OCI-LY7 (cell line): ENCODE measurements around the gene DNM3.

ENCODE experiments used
- EZH2phosphoT487 ChIP-seq: fragments of 200-600 bp; sonication (generic); IDR thresholded peaks from 2 replicates; pipeline ENCODE4 v1.6.1; 2018; ENCODE audit warnings: low read depth, borderline replicate concordance, mild to moderate bottlenecking, mixed run types, antibody characterized with exemption, low read length, moderate library complexity, mixed read lengths
- TF ChIP-seq, protein P1 (sequence below): fragments of 200-600 bp; sonication (generic); conservative IDR thresholded peaks from 2 replicates; pipeline ENCODE4 v1.5.1; 2014; ENCODE audit warnings: mild to moderate bottlenecking, antibody characterized with exemption, low read length, moderate library complexity, mixed read lengths

DNA sequence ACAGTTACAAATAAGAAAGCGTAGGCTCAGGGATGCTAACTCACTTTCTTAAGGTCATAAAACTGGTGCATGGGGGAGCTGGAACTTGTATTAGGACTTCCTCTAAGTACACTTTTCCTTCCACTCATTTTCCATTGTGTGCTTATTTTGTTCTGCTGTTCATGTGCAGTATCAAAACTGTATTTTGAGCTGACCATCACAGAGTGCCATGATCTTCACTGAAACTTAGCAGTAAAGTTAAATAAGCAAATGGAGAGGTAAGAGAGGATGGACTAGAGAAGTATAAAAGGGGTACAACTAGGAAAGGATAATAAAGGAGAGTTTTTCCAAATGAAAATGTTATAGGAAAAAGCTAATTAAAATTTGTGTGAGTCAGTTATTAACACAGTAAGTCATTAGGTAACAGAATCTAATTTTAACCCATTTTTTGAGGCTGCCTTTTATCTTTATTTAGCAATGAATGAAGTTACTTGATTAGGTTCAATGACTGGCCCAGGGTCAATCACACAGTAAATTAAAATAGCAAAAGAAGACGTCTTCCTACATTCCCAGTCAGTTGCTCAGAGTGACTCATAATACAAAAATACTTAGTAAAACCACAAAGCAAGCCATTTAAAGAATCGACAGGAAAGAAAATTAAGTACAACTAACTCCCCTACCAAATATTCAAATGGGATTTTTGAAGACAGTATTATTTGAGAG, 413.4 kb downstream of the DNM3 start:
- TF ChIP-seq, protein P1, sequence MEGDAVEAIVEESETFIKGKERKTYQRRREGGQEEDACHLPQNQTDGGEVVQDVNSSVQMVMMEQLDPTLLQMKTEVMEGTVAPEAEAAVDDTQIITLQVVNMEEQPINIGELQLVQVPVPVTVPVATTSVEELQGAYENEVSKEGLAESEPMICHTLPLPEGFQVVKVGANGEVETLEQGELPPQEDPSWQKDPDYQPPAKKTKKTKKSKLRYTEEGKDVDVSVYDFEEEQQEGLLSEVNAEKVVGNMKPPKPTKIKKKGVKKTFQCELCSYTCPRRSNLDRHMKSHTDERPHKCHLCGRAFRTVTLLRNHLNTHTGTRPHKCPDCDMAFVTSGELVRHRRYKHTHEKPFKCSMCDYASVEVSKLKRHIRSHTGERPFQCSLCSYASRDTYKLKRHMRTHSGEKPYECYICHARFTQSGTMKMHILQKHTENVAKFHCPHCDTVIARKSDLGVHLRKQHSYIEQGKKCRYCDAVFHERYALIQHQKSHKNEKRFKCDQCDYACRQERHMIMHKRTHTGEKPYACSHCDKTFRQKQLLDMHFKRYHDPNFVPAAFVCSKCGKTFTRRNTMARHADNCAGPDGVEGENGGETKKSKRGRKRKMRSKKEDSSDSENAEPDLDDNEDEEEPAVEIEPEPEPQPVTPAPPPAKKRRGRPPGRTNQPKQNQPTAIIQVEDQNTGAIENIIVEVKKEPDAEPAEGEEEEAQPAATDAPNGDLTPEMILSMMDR: no peak
- TF ChIP-seq EZH2phosphoT487: no peak
